ENCODE results near the gene ANKRD13A. TPM values are rescaled to one million over a fixed set of nuclear protein-coding genes. Genes with fewer than 3 reads are reported as not detected.
"Not testable (repeated sequence)": the region's sequence is repeated elsewhere in the genome, so short reads cannot be mapped to it uniquely, and the experiment has no call there.

The ANKRD13A gene
- polyA plus RNA-seq, 1 experiment: 268 TPM

DNA sequence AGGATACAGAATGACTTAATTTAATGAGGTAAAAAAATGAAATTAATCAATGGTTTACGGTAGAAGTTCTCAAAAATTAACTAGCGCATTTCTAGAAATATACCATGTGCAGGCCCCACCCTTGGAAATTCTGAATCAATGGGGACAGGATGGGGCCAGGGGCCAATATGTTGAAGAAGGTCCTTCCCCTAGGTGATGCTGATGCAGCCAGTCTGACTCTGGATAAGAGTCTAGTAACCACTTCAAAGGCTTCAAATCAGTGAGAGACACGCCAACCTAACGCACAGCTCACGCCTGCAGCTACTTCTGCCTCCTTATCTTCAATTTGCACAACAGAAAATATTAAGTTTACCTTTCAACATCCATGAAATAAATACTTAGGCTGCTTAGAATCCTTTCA, 17.9 kb upstream of the ANKRD13A start:
- Histone ChIP-seq H3K36me3 (ENCODE audit: control insufficient read depth, insufficient read depth, low read length) (peaks cover 15% of the 10 kb centered on the region), H3K27me3 (ENCODE audit: control insufficient read depth, insufficient read depth, low read length) (no peaks in the 10 kb centered on the region), H3K4me3 (ENCODE audit: low read depth, low read length) (no peak overlapping the region)
- TF ChIP-seq, protein P1, sequence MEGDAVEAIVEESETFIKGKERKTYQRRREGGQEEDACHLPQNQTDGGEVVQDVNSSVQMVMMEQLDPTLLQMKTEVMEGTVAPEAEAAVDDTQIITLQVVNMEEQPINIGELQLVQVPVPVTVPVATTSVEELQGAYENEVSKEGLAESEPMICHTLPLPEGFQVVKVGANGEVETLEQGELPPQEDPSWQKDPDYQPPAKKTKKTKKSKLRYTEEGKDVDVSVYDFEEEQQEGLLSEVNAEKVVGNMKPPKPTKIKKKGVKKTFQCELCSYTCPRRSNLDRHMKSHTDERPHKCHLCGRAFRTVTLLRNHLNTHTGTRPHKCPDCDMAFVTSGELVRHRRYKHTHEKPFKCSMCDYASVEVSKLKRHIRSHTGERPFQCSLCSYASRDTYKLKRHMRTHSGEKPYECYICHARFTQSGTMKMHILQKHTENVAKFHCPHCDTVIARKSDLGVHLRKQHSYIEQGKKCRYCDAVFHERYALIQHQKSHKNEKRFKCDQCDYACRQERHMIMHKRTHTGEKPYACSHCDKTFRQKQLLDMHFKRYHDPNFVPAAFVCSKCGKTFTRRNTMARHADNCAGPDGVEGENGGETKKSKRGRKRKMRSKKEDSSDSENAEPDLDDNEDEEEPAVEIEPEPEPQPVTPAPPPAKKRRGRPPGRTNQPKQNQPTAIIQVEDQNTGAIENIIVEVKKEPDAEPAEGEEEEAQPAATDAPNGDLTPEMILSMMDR (IDR thresholded peaks at IDR 0.05; ENCODE audit: insufficient read depth, low read depth, low read length): no peak
- CTCF ChIA-PET: interaction anchor here (1.0 kb wide), 1 partner anchor 13 kb away, joined by 3 read pairs; no protein-coding TSS in a partner anchor
- POLR2A ChIA-PET: no interaction called here
- DNase-seq (ENCODE audit: low read depth): no peak

DNA sequence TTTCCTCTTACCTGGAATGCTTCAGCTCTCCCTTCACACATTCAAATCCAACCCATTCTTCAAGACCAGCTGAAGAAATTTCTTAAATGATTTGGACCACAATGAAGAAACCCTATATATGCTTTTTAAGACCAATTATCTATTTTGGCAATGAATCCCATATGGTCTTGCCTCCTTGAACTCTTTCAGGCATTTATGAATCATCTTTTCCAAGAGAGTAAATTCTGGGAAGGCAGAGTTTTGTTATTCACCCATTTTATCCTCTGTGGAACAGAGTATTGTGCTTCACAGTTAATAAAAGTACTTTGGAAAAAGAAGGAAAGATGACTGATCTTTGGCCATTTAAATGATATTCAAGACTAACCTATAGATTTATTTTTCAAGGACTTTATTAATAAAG, 17.0 kb upstream of the ANKRD13A start:
- H3K36me3 ChIP-seq (ENCODE audit: control insufficient read depth, insufficient read depth, low read length): peaks cover 15% of the 10 kb centered on the region
- ChIA-PET POLR2A (no interaction called here), CTCF (no interaction called here)
- H3K27me3 ChIP-seq (ENCODE audit: control insufficient read depth, insufficient read depth, low read length): no peaks in the 10 kb centered on the region
- TF ChIP-seq, protein P1 (IDR thresholded peaks at IDR 0.05; ENCODE audit: insufficient read depth, low read depth, low read length): no peak
- no peak overlapping the region for H3K4me3 ChIP-seq (ENCODE audit: low read depth, low read length)
- DNase-seq (ENCODE audit: low read depth): peak; percentile 49

DNA sequence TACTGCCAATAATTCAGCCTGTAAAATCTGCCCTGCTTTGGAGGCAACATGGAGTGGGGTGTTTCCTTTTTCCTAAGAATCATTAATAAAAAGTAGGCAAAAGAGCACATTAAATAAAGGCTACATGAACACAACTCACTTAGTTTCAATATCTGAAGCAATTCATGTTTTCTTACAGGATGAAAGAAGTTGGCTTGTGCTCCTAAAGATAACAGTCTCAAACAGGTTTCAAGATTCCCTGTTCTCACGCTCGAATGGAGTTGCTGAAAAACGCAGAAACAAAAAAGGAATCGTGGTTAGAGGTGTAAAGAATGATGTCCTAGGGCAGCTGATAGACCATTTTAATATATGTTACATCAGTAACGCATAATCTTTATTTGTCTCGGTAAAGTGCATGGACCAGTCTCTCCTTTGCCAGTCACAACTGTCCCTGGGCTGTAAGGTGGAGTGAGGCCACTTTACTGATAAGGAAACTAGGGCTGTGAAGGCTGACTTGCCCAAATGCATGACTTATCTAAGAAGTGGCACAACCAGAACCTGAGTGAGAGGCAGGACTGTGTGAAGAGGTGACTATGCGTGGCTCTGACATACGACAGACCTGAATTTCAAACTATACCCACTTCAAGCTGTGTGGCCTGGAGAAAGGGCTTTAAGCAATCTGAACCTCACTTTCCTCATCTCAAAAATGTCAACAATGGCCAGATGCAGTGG, 15.6 kb upstream of the ANKRD13A start:
- H3K27me3 ChIP-seq (ENCODE audit: control insufficient read depth, insufficient read depth, low read length): no peaks in the 10 kb centered on the region
- ChIA-PET POLR2A (no interaction called here), CTCF (interaction anchor here (1.3 kb wide), 1 partner anchor 10 kb away, joined by 3 read pairs; no protein-coding TSS in a partner anchor)
- TF ChIP-seq, protein P1 (IDR thresholded peaks at IDR 0.05; ENCODE audit: insufficient read depth, low read depth, low read length): no peak
- peaks cover 15% of the 10 kb centered on the region for H3K36me3 ChIP-seq (ENCODE audit: control insufficient read depth, insufficient read depth, low read length)
- no peak overlapping the region for H3K4me3 ChIP-seq (ENCODE audit: low read depth, low read length)
- no peak for DNase-seq (ENCODE audit: low read depth)

DNA sequence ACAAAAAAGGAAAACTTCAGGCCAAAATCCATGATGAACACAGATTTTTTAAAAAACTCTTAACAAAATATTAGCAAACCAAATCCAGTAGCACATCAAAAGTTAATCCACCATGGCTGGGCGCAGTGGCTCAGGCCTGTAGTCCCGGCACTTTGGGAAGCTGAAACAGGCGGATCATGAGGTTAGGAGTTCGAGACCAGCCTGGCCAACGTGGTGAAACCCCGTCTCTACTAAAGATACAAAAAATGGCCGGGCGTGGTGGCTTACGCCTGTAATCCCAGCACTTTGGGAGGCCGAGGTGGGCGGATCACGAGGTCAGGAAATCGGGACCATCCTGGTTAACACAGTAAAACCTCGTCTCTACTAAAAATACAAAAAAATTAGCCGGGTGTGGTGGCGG, 13.0 kb upstream of the ANKRD13A start:
- DNase-seq (ENCODE audit: low read depth); H3K27me3 ChIP-seq (ENCODE audit: control insufficient read depth, insufficient read depth, low read length); CTCF ChIA-PET; H3K36me3 ChIP-seq (ENCODE audit: control insufficient read depth, insufficient read depth, low read length); H3K4me3 ChIP-seq (ENCODE audit: low read depth, low read length); POLR2A ChIA-PET: not testable (repeated sequence)

DNA sequence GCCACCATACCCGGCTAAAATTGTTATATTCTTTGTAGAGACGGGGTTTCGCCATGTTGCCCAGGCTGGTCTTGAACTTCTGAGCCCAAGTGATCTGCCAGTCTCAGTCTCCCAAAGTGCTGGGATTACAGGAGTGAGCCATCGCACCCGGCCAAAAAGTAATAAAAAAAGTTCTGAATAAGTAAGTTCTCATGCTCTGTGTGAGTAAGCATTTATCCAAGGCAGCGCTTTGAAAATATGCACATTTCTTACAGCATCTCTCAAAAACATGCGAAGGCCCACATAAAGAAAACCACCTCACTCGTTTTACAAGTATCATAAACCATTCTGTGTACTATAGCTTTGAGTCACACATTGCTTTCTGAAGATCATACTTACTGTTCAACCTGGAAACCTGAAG, 11.6 kb upstream of the ANKRD13A start:
- H3K27me3 ChIP-seq (ENCODE audit: control insufficient read depth, insufficient read depth, low read length): no peaks in the 10 kb centered on the region
- H3K4me3 ChIP-seq (ENCODE audit: low read depth, low read length): no peak overlapping the region
- ChIA-PET POLR2A (interaction anchor here (0.7 kb wide), 1 partner anchor 36 kb away, joined by 3 read pairs; no protein-coding TSS in a partner anchor), CTCF (interaction anchor here (0.9 kb wide), 1 partner anchor 26 kb away, joined by 3 read pairs; no protein-coding TSS in a partner anchor)
- TF ChIP-seq, protein P1 (IDR thresholded peaks at IDR 0.05; ENCODE audit: insufficient read depth, low read depth, low read length): no peak
- peak; percentile 62 for DNase-seq (ENCODE audit: low read depth)
- H3K36me3 ChIP-seq (ENCODE audit: control insufficient read depth, insufficient read depth, low read length): peaks cover 8% of the 10 kb centered on the region

All from BJ (cell line).